ENCODE measurements around the gene PARD3B. TPM values are rescaled to one million over a fixed set of nuclear protein-coding genes. Genes with fewer than 3 reads are reported as not detected.

PARD3B gene
- total and polyA plus RNA-seq, 2 of the 8 experiments (the other 6 are each of a cell fraction or from before 2014, with no cell fraction given), result 1.2 to 5.7 TPM

- H2AK5ac ChIP-seq (ENCODE audit: low read depth, low read length), result no peak overlapping the region
- H3K56ac ChIP-seq (replicated peaks; ENCODE audit: insufficient read length, low read depth, low read length), result no peak overlapping the region
- no peaks in the 10 kb centered on the region; the same call in 1 of the 2 replicates for H3K79me1 ChIP-seq (ENCODE audit: low read depth, low read length)
- FAIRE-seq, result no peak
- H3K18ac ChIP-seq (ENCODE audit: extremely low read depth, low read length), result no peak overlapping the region
- H3K4ac ChIP-seq (replicated peaks; ENCODE audit: insufficient read length, low read depth, low read length), result no peak overlapping the region
- H4K8ac ChIP-seq (ENCODE audit: extremely low read depth, insufficient read depth, low read length), result no peak overlapping the region
- no peaks in the 10 kb centered on the region for H3K4me1 ChIP-seq (replicated peaks in 1 of 4; ENCODE audit: control insufficient read depth in 3 of 4, insufficient read depth in 4 of 4, low read length in 3 of 4)
- H4K20me1 ChIP-seq (replicated peaks in 1 of 2; ENCODE audit: control insufficient read depth in 1 of 2, insufficient read depth in 2 of 2, low read length in 2 of 2), result no peaks in the 10 kb centered on the region
- H4K91ac ChIP-seq (replicated peaks; ENCODE audit: insufficient read length, low read length), result no peak overlapping the region
- H3K4me2 ChIP-seq (ENCODE audit: insufficient read depth in 1 of 2, low read depth in 2 of 2, low read length in 2 of 2), result no peak overlapping the region
- no peak overlapping the region for H3K4me3 ChIP-seq (ENCODE audit: extremely low read depth in 1 of 4, insufficient read depth in 2 of 4, low read depth in 3 of 4, low read length in 4 of 4)
- H3K36me3 ChIP-seq (ENCODE audit: control insufficient read depth in 2 of 4, insufficient read depth in 4 of 4, low read length in 3 of 4), result no peaks in the 10 kb centered on the region
- no peak for DNase-seq (ENCODE audit: low read depth in 1 of 2, low spot score in 2 of 2)
- TF ChIP-seq CHD1 (IDR thresholded peaks at IDR 0.05; ENCODE audit: low read depth, low read length) (no peak), CBX8 (IDR thresholded peaks at IDR 0.05; ENCODE audit: borderline replicate concordance, low read depth, low read length) (no peak), BACH1 (IDR thresholded peaks at IDR 0.05; ENCODE audit: low read length) (no peak), TBP (IDR thresholded peaks at IDR 0.05; ENCODE audit: low read depth, low read length) (no peak), POLR2AphosphoS5 (IDR thresholded peaks at IDR 0.05; ENCODE audit: low read depth, low read length) (no peak), SIRT6 (IDR thresholded peaks at IDR 0.05; ENCODE audit: low read length) (no peak), NANOG (IDR thresholded peaks at IDR 0.05; ENCODE audit: insufficient read depth, low read depth, low read length, poor library complexity, severe bottlenecking) (no peak), SP1 (IDR thresholded peaks at IDR 0.05; ENCODE audit: low read depth, low read length) (no peak), SIX5 (IDR thresholded peaks at IDR 0.05; ENCODE audit: low read depth, low read length) (no peak), TAF1 (IDR thresholded peaks at IDR 0.05; ENCODE audit: low read depth, low read length) (no peak), KDM5A (IDR thresholded peaks at IDR 0.05; ENCODE audit: low read length) (no peak), RXRA (IDR thresholded peaks at IDR 0.05; ENCODE audit: insufficient read depth, low read depth, low read length) (no peak)
- H2BK5ac ChIP-seq (ENCODE audit: low read depth, low read length), result no peak overlapping the region
- POLR2A ChIA-PET (ENCODE audit: partially characterized antibody), result no interaction called here
- no peak overlapping the region for H2AFZ ChIP-seq (ENCODE audit: low read length)
- H3K23me2 ChIP-seq (ENCODE audit: low read depth, low read length), result no peaks in the 10 kb centered on the region
- no peak overlapping the region for H3K14ac ChIP-seq (ENCODE audit: insufficient read length)
- no peaks in the 10 kb centered on the region for H3K79me2 ChIP-seq (ENCODE audit: control insufficient read depth in 1 of 2, insufficient read depth in 2 of 2, low read length in 2 of 2)
- no peak overlapping the region for H2BK12ac ChIP-seq (ENCODE audit: low read depth, low read length)
- H3K9ac ChIP-seq (replicated peaks in 1 of 4; ENCODE audit: extremely low read depth in 1 of 4, low read depth in 3 of 4, low read length in 3 of 4), result no peak overlapping the region
- H2BK20ac ChIP-seq (ENCODE audit: low read length), result no peak overlapping the region
- H3K23ac ChIP-seq (ENCODE audit: insufficient read length), result no peak overlapping the region
- H4K5ac ChIP-seq (ENCODE audit: insufficient read length, low read depth, low read length), result no peak overlapping the region
- WGBS, 2 experiments (ENCODE audit: extremely low coverage in 1 of 2, insufficient coverage in 1 of 2, insufficient read length in 1 of 2, insufficient replicate concordance in 2 of 2, low coverage in 1 of 2, low lambda C conversion rate in 2 of 2, missing lambda C conversion rate in 1 of 2), result 94% methylated on average over 2 of the region's 2 CpGs; no CpG with 5 or more reads in 1 of the 2 experiments
- no peak overlapping the region for H2BK15ac ChIP-seq (ENCODE audit: low read length)
- CTCF ChIA-PET (ENCODE audit: partially characterized antibody), result interaction anchor here (1.4 kb wide), 1 partner anchor 15 kb away, joined by 4 read pairs; no protein-coding TSS in a partner anchor
- H3K27ac ChIP-seq (ENCODE audit: low read depth, low read length), result no peak overlapping the region
- H3K9me3 ChIP-seq (ENCODE audit: insufficient read depth in 2 of 2, low read depth in 1 of 2, low read length in 1 of 2), result no peaks in the 10 kb centered on the region
- H2BK120ac ChIP-seq (replicated peaks; ENCODE audit: low read depth, low read length), result no peak overlapping the region
- H3K27me3 ChIP-seq (replicated peaks in 1 of 4; ENCODE audit: control insufficient read depth in 3 of 4, extremely low read depth in 1 of 4, insufficient read depth in 3 of 4, low read length in 3 of 4), result no peaks in the 10 kb centered on the region
Measured at GRCh38 chr2:204583773-204584172, 38.5 kb downstream of the PARD3B start.

All from H1 (cell line).